H54 (cell line): ENCODE results near the gene BCL2A1.
"Not testable (repeated sequence)": the region's sequence is repeated elsewhere in the genome, so short reads cannot be mapped to it uniquely, and the experiment has no call there.

Source experiments
- DNase-seq: peaks from one replicate; pipeline ENCODE4 v3.0.0; 2011; ENCODE audit warnings: low spot score, mixed read lengths; ENCODE audit not compliant: insufficient read length
- FAIRE-seq: peaks from 3 replicates; lab custom pipeline; 2011; peaks lifted over from hg19 to GRCh38; lab: Jason Lieb, UNC
- POLR2A ChIP-seq: IDR thresholded peaks from 2 replicates; pipeline ENCODE4 v1.6.1; 2011; ENCODE audit warnings: low read depth, mild to moderate bottlenecking, low read length

Gene BCL2A1

GRCh38 chr15:79978655-79979514 lies 7.9 kb upstream of the BCL2A1 start:
- TF ChIP-seq POLR2A, result no peak
- FAIRE-seq (no peak), DNase-seq (no peak)

DNA sequence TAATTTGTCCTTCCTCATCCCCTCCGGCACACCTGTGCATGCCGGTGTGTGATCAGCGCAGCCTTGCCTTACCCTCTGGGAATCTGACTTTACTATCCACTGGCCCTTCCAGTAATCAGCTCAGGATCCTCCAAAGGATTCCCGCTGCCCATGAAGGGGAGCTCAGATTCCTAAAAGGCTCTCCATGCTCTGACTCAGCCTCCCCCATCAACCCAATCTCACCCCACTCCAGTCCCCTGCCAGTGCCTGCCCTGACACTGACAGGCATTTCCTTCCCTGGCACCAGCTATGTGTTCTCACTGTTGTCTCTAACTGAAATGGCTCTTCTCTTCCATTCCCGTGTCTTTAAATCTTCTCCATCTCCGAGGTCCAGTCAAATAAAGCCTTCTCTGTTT lies 7.3 kb upstream of the BCL2A1 start:
- no peak for TF ChIP-seq POLR2A
- DNase-seq (no peak), FAIRE-seq (no peak)

GRCh38 chr15:79977431-79978054 lies 6.5 kb upstream of the BCL2A1 start:
- FAIRE-seq (no peak), DNase-seq (no peak)

DNA sequence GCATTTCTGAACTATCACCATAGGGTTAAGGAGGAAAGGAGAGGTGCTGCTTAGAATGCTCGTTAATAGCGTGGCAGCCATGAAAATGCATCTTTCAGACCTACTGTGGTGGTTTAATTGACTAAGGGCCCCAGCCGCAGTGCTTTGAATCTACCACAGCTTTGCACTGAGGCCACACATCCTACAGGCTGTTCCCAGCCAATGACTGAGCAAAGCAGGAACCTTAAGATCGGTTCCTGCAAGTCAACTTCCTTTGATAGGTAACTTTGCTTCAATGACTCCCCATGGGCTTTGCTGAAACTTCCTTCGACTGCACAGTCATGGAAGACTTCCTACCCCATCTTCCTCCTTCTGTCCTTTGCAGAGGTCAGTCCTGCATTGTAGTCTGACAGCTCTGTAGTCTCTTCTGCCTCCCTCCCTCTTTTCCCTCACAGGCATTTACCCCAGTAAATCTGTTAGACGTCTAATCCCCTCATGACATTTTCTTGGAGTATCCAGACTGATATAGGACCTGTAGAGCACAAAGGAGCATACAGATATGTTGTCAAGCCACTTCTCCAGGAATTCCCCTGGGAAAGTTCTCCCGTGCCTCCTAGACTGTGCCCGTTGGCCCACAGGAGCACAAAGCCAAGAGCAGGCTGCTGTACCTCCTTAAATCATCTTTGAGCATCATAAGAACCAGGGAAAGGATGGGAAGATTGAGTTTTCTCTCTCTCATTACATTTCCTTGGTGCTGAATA lies 2.6 kb upstream of the BCL2A1 start:
- TF ChIP-seq POLR2A, result no peak
- no peak for FAIRE-seq
- no peak for DNase-seq

More at GRCh38 chr15:79977431-79978054, 6.5 kb upstream of the BCL2A1 start:
- no peak for TF ChIP-seq POLR2A

DNA sequence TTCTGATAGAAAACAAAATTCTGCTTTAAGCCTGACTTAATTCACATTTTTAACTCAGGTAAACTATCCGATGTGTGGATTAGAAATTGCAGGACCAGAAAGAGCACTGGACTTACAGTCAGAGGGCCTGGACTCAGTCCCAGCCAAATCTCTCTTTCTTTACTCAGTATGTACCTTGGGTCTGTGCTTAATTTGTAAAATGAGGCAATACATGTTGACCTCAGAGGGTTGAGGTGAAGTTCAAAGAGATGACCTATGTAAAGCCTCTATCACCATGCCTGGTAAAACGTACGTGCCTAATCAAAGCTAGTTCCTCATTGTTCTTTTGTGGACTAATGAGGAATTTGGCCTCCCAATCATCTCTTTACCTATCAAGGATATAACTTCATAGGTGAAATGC lies 1.9 kb upstream of the BCL2A1 start:
- DNase-seq, result no peak
- TF ChIP-seq POLR2A, result no peak
- FAIRE-seq, result no peak

- TF ChIP-seq POLR2A, result no peak
- DNase-seq (no peak), FAIRE-seq (no peak)
Measured at GRCh38 chr15:79970181-79970580, 815 bp downstream of the BCL2A1 start.

- FAIRE-seq (no peak), DNase-seq (no peak)
- no peak for TF ChIP-seq POLR2A
Measured at GRCh38 chr15:79969146-79969545, 1.9 kb downstream of the BCL2A1 start.

DNA sequence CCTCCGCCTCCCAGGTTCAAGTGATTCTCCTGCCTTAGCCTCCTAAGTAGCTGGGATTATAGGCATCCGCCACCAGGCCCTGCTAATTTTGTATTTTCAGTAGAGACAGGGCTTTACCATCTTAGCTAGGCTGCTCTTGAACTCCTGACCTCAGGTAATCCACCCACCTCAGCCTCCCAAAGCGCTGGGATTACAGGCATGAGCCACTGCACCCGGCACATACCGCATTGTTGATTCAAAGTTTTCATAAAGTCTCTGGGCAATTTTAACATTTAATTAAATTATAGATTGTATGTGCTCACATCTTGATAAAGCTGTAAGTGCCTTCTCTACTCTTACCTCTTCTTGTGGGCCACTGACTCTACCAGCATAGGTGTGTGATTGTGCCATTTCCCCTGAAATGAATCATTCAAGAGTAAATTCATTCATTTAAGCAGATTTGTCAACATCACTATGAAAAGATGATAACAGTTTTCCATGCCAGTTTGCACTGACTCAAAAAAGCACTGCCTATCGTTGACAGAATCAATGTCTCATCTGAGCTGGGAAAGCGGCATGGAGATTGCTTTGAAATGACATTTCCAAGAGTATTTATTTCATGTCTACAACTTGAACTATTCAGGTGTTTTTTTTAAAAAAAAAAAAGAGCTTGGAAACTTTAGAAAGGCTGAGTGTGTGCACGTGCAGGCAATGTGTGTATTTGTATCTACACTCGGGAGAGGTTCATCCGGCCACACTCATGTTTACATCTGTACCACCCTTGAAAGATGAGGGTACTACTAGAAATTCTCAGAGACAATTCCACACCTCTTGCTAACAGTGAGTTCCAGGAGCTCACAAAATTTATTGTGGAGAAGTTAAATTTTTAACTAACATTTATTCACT lies 3.5 kb downstream of the BCL2A1 start:
- FAIRE-seq (no peak), DNase-seq (no peak)
- no peak for TF ChIP-seq POLR2A

- no peak for TF ChIP-seq POLR2A
- FAIRE-seq (no peak), DNase-seq (no peak)
Measured at GRCh38 chr15:79966634-79967297, 4.2 kb downstream of the BCL2A1 start.

- FAIRE-seq (no peak), DNase-seq (no peak)
Measured at GRCh38 chr15:79965846-79966630, 5.0 kb downstream of the BCL2A1 start.

GRCh38 chr15:79964232-79964805 lies 6.7 kb downstream of the BCL2A1 start:
- FAIRE-seq (no peak), DNase-seq (no peak)
- no peak for TF ChIP-seq POLR2A

More at GRCh38 chr15:79965846-79966630, 5.0 kb downstream of the BCL2A1 start:
- no peak for TF ChIP-seq POLR2A

DNA sequence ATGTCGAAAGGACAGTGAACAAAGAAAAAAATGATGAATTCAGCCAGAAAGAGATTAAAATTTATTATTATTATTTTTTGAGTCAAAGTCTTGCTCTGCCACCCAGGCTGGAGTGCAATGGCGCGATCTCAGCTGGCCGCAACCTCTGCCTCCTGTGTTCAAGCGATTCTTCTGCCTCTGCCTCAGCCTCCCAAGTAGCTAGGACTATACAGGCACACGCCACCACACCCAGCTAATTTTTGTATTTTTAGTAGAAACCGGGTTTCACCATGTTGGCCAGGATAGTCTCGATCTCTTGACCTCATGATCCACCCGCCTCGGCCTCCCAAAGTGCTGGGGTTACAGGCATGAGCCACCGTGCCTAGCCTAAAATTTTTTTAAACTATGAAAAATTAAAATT lies 8.1 kb downstream of the BCL2A1 start:
- FAIRE-seq, DNase-seq: not testable (repeated sequence)
